IMR-90 (cell line): Measurements from ENCODE around the gene GOLT1A. TPM values are rescaled to one million over a fixed set of nuclear protein-coding genes. Genes with fewer than 3 reads are reported as not detected.

ENCODE experiments used
- ATAC-seq: fragments of 200-7000 bp; cut with Tn5 transposase; 2 replicates; pipeline ENCODE4 v1.9.1; 2020; ENCODE audit warnings: low read depth, mild to moderate bottlenecking, moderate library complexity
- BruUV-seq: library from RNA; stranded (reverse); fragments of 400-500 nt; replicated peaks from 2 replicates; lab custom pipeline; 2021; lab: Mats Ljungman, UMichigan
- CTCF ChIA-PET: fragments of 300-600 bp; formaldehyde crosslinking; extraction: SDS; loops from one replicate; lab custom pipeline; 2021; ENCODE audit warnings: antibody characterized with exemption; lab: Yijun Ruan, JAX
- POLR2A ChIA-PET: fragments of 300-600 bp; sonication (Branson Sonifier 250); formaldehyde crosslinking; loops from one replicate; lab custom pipeline; 2022; ENCODE audit warnings: antibody characterized with exemption; ENCODE audit not compliant: unreplicated experiment; lab: Charles Lee
- DNase-seq: peaks from one replicate; pipeline ENCODE4 v3.0.0; 2013
- H2AFZ ChIP-seq: replicated peaks from 2 replicates; pipeline ENCODE3; 2013; ENCODE audit warnings: low read length, mild to moderate bottlenecking; ENCODE audit not compliant: poor library complexity
- H2AK5ac ChIP-seq: 2 replicates; pipeline ENCODE4 v1.6.1; 2013; ENCODE audit warnings: low read depth, low read length, inconsistent platforms
- H2AK9ac ChIP-seq: replicated peaks from 2 replicates; pipeline ENCODE3; 2013; ENCODE audit warnings: mild to moderate bottlenecking, low read depth, low read length, moderate library complexity; ENCODE audit not compliant: poor library complexity
- H2BK120ac ChIP-seq: 2 replicates; pipeline ENCODE4 v1.6.1; 2013; ENCODE audit warnings: low read depth, low read length, inconsistent platforms
- H2BK15ac ChIP-seq: 3 replicates; pipeline ENCODE4 v1.6.1; 2013; ENCODE audit warnings: low read depth, low read length, inconsistent platforms
- H2BK20ac ChIP-seq: 2 replicates; pipeline ENCODE4 v1.6.1; 2013; ENCODE audit warnings: low read depth, mild to moderate bottlenecking, inconsistent platforms, low read length, moderate library complexity
- H2BK5ac ChIP-seq: 2 replicates; pipeline ENCODE4 v1.6.1; 2013; ENCODE audit warnings: mild to moderate bottlenecking, low read depth, low read length, inconsistent platforms; ENCODE audit not compliant: poor library complexity, severe bottlenecking
- H3K14ac ChIP-seq: replicated peaks from 2 replicates; pipeline ENCODE4 v1.6.1; 2013; ENCODE audit warnings: low read depth, low read length, inconsistent platforms
- H3K18ac ChIP-seq: 2 replicates; pipeline ENCODE4 v1.6.1; 2013; ENCODE audit warnings: low read depth, low read length, control low read depth
- H3K23ac ChIP-seq: 2 replicates; pipeline ENCODE4 v1.6.1; 2013; ENCODE audit warnings: low read depth, low read length, inconsistent platforms
- H3K27ac ChIP-seq: 2 replicates; pipeline ENCODE4 v1.5.1; 2013; ENCODE audit warnings: mild to moderate bottlenecking, control low read depth, low read length; ENCODE audit not compliant: insufficient read depth
- H3K27me3 ChIP-seq: 2 replicates; pipeline ENCODE4 v1.6.1; 2013; ENCODE audit warnings: low read length; ENCODE audit not compliant: control insufficient read depth, insufficient read depth
- H3K36me3 ChIP-seq: 2 replicates; pipeline ENCODE4 v1.6.1; 2013; ENCODE audit warnings: low read length, mixed read lengths; ENCODE audit not compliant: control insufficient read depth, insufficient read depth
- H3K4ac ChIP-seq: 2 replicates; pipeline ENCODE4 v1.6.1; 2013; ENCODE audit warnings: low read depth, low read length, inconsistent platforms
- H3K4me1 ChIP-seq: 2 replicates; pipeline ENCODE4 v1.6.1; 2013; ENCODE audit warnings: low read length, mixed read lengths; ENCODE audit not compliant: control insufficient read depth, insufficient read depth
- H3K4me2 ChIP-seq: 2 replicates; pipeline ENCODE4 v1.6.1; 2013; ENCODE audit warnings: low read depth, mild to moderate bottlenecking, control low read depth, low read length, moderate library complexity
- H3K4me3 ChIP-seq: 2 replicates; pipeline ENCODE4 v1.5.1; 2013; ENCODE audit warnings: low read depth, mild to moderate bottlenecking, control low read depth, low read length, moderate library complexity; ENCODE audit not compliant: insufficient read depth
- H3K56ac ChIP-seq: 2 replicates; pipeline ENCODE4 v1.6.1; 2013; ENCODE audit warnings: low read length, inconsistent platforms; ENCODE audit not compliant: insufficient read depth; ENCODE audit errors: extremely low read depth
- H3K79me1 ChIP-seq, 2 experiments: 2 replicates each; pipeline ENCODE4 v1.6.1; 2013; ENCODE audit warnings: low read length in 2 of 2, inconsistent platforms in 1 of 2, low read depth in 1 of 2
- H3K9ac ChIP-seq: 2 replicates; pipeline ENCODE4 v1.6.1; 2013; ENCODE audit warnings: low read depth, low read length, control low read depth
- H3K9me1 ChIP-seq: 2 replicates; pipeline ENCODE4 v1.6.1; 2013; ENCODE audit warnings: low read length, inconsistent platforms; ENCODE audit not compliant: insufficient read depth
- H3K9me3 ChIP-seq: 2 replicates; pipeline ENCODE4 v1.6.1; 2013; ENCODE audit warnings: low read length; ENCODE audit not compliant: control insufficient read depth, insufficient read depth
- H4K20me1 ChIP-seq: 2 replicates; pipeline ENCODE4 v1.6.1; 2013; ENCODE audit warnings: low read length, inconsistent platforms; ENCODE audit not compliant: insufficient read depth
- H4K5ac ChIP-seq: 2 replicates; pipeline ENCODE4 v1.6.1; 2013; ENCODE audit warnings: mild to moderate bottlenecking, low read depth, low read length, control low read depth
- H4K8ac ChIP-seq, 2 experiments: 2 replicates each; pipeline ENCODE4 v1.6.1; 2013; ENCODE audit warnings: low read depth in 2 of 2, low read length in 2 of 2, control low read depth in 1 of 2, inconsistent platforms in 1 of 2
- H4K91ac ChIP-seq: 2 replicates; pipeline ENCODE4 v1.6.1; 2013; ENCODE audit warnings: low read depth, low read length, inconsistent platforms; ENCODE audit not compliant: insufficient read depth
- CEBPB ChIP-seq: IDR thresholded peaks from 2 replicates; pipeline ENCODE4 v1.6.1; 2012; ENCODE audit warnings: low read depth, low read length, improper control_type of control experiment
- WGBS, 2 experiments: methylation state at CpG; one replicate each; pipeline versions ENCODE4 v1.1.5 to v1.1.7; 2013; ENCODE audit warnings: missing lambda C conversion rate in 2 of 2; ENCODE audit not compliant: insufficient read length in 1 of 2; ENCODE audit errors: extremely low coverage in 2 of 2; 5-methylcytosine and 5-hydroxymethylcytosine counted together
- dilution Hi-C: fragments of 300-500 bp; cut with HindIII; formaldehyde crosslinking; loops from one replicate; pipeline ENCODE4 v1.14.3; 2018; ENCODE audit warnings: low sequenced_read_pairs; ENCODE audit not compliant: unreplicated experiment
- in situ Hi-C: fragments of 300-500 bp; cut with MboI; formaldehyde crosslinking; loops from 3 replicates; pipeline ENCODE4 v1.14.3; 2019; ENCODE audit warnings: low sequenced_read_pairs, inconsistent platforms, mixed read lengths
- intact Hi-C: fragments of 100-400 bp; cut with micrococcal nuclease; formaldehyde crosslinking; loops from 2 replicates; pipeline ENCODE4 v1.10.0; 2022
- polyA plus RNA-seq, 3 experiments: library from polyadenylated mRNA; depleted of rRNA; stranded (reverse); fragments of >200 nt; gene quantifications; 2 replicates each; pipeline ENCODE4 v1.2.3, GENCODE V29; 2012; ENCODE audit warnings: low replicate concordance in 1 of 3
- total RNA-seq: library from RNA; depleted of rRNA; stranded (reverse); fragments of >200 nt; gene quantifications from 2 replicates; pipeline ENCODE4 v1.2.3, GENCODE V29; 2012
- TF ChIP-seq, protein P1 (sequence below): fragments of 150-350 bp; IDR thresholded peaks from 2 replicates; pipeline ENCODE4 v1.6.1; 2016; ENCODE audit warnings: low read depth, mild to moderate bottlenecking, low read length, moderate library complexity, borderline replicate concordance

Gene GOLT1A
- total and polyA plus RNA-seq, 2 of the 4 experiments (the other 2 are of a cell fraction), result 0.32 TPM; not detected in 1

DNA sequence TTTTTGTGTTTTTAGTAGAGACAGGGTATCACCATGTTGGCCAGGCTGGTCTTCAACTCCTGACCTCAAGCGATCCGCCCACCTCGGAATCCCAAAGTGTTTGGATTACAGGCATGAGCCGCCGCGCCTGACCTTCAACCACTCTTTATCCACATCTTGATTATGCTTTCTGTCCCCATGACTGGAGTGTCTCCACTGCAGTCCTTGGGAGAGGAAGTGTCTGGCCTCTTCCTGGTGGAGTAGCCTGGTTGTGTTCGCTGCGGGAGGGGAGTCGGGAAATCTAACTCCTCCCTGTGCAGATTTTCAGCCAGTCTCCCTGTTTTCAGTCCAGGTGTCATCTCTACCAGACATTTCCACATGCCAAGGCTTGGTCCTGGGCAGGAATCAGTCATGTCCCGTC, 27.2 kb downstream of the GOLT1A start:
- Histone ChIP-seq H3K9me3 (no peaks in the 10 kb centered on the region), H3K27me3 (peaks cover 3% of the 10 kb centered on the region; the same call in 1 of the 2 replicates), H3K4me1 (peaks cover 9% of the 10 kb centered on the region), H2AFZ (peak overlapping the region; percentile 26), H4K91ac (no peak overlapping the region; the same call in 1 of the 2 replicates), H2BK20ac (no peak overlapping the region), H3K9ac (no peak overlapping the region), H3K18ac (no peak overlapping the region), H2AK5ac (no peak overlapping the region), H2BK15ac (no peak overlapping the region), H3K27ac (no peak overlapping the region), H4K20me1 (no peaks in the 10 kb centered on the region), H3K9me1 (no peaks in the 10 kb centered on the region), H2BK5ac (no peak overlapping the region), H3K23ac (no peak overlapping the region), H2BK120ac (no peak overlapping the region), H3K4me3 (no peak overlapping the region), H4K8ac (no peak overlapping the region), H3K79me1 (no peaks in the 10 kb centered on the region), H3K4ac (no peak overlapping the region), H3K14ac (peak overlapping the region; percentile 37; the same call in 1 of the 2 replicates), H3K56ac (no peak overlapping the region), H3K4me2 (no peak overlapping the region), H3K36me3 (no peaks in the 10 kb centered on the region), H2AK9ac (no peak overlapping the region), H4K5ac (no peak overlapping the region)
- DNase-seq (no peak), ATAC-seq (no peak)
- dilution Hi-C loops, result no loop called here
- POLR2A ChIA-PET, result no interaction called here
- no TSS peak for BruUV-seq
- CTCF ChIA-PET, result interaction anchor here (0.9 kb wide), 1 partner anchor 21 kb away, joined by 3 read pairs; no protein-coding TSS in a partner anchor
- WGBS, 2 experiments, result 74% methylated on average over 6 of the region's 10 CpGs; no CpG with 5 or more reads in 1 of the 2 experiments
- in situ Hi-C loops, result no loop called here
- intact Hi-C loops, result no loop called here
- no peak for TF ChIP-seq CEBPB
- TF ChIP-seq, protein P1, sequence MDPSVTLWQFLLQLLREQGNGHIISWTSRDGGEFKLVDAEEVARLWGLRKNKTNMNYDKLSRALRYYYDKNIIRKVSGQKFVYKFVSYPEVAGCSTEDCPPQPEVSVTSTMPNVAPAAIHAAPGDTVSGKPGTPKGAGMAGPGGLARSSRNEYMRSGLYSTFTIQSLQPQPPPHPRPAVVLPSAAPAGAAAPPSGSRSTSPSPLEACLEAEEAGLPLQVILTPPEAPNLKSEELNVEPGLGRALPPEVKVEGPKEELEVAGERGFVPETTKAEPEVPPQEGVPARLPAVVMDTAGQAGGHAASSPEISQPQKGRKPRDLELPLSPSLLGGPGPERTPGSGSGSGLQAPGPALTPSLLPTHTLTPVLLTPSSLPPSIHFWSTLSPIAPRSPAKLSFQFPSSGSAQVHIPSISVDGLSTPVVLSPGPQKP, result no peak
